SK-N-SH (cell line): ENCODE measurements around the gene LARGE2. TPM values are rescaled to one million over a fixed set of nuclear protein-coding genes. Genes with fewer than 3 reads are reported as not detected.
A peak's percentile ranks its signal among the peaks of the same experiment; 100 is the strongest.

ENCODE experiments used
- CTCF ChIA-PET: fragments of 300-600, 350-600 bp; formaldehyde crosslinking; extraction: SDS; loops from one replicate; lab custom pipeline; 2021; lab: Yijun Ruan, JAX
- POLR2A ChIA-PET: fragments of 350-600 bp; sonication (Branson Sonifier 250); formaldehyde crosslinking; extraction: SDS; loops from one replicate; lab custom pipeline; 2020; ENCODE audit warnings: antibody characterized with exemption, inconsistent platforms; lab: Yijun Ruan, JAX
- DNase-seq: peaks from one replicate; pipeline ENCODE4 v3.0.0; 2012
- H2AFZ ChIP-seq: fragments of 200-600 bp; sonication (generic); 2 replicates; pipeline ENCODE4 v1.8.1; 2016; ENCODE audit warnings: antibody characterized with exemption, mild to moderate bottlenecking, low read depth
- H3F3A ChIP-seq: fragments of 200-600 bp; sonication (generic); replicated peaks from 2 replicates; pipeline ENCODE3; 2016; ENCODE audit warnings: antibody characterized with exemption, mild to moderate bottlenecking; ENCODE audit not compliant: insufficient read depth
- H3K27ac ChIP-seq, 2 experiments: fragments of 200-500 bp in 1 of 2; fragments of 200-600 bp in 1 of 2; sonication (Bioruptor generic) in 1 of 2; sonication (generic), shearing (Covaris generic) in 1 of 2; 2 replicates each; pipeline versions ENCODE4 v1.5.1 to v1.6.1; 2014 to 2016; ENCODE audit warnings: low read depth in 2 of 2, inconsistent platforms in 1 of 2, low read length in 1 of 2, mild to moderate bottlenecking in 1 of 2, mixed read lengths in 1 of 2
- H3K27me3 ChIP-seq: fragments of 200-600 bp; sonication (generic), shearing (Covaris generic); 2 replicates; pipeline ENCODE4 v1.6.1; 2016; ENCODE audit warnings: mixed run types; ENCODE audit not compliant: insufficient read depth
- H3K36me3 ChIP-seq, 2 experiments: fragments of 200-500 bp in 1 of 2; fragments of 200-600 bp in 1 of 2; sonication (Bioruptor generic) in 1 of 2; sonication (generic) in 1 of 2; replicated peaks in 1 of 2; 2 replicates each; pipeline versions ENCODE3 to v1.5.1; 2014 to 2016; ENCODE audit warnings: low read length in 1 of 2, mild to moderate bottlenecking in 1 of 2; ENCODE audit not compliant: insufficient read depth in 2 of 2, control insufficient read depth in 1 of 2
- H3K4me1 ChIP-seq, 2 experiments: fragments of 200-500 bp in 1 of 2; fragments of 200-600 bp in 1 of 2; sonication (Bioruptor generic) in 1 of 2; sonication (generic), shearing (Covaris generic) in 1 of 2; 2 replicates each; pipeline versions ENCODE4 v1.5.1 to v1.6.1; 2014 to 2016; ENCODE audit warnings: low read depth in 1 of 2, low read length in 1 of 2, mixed run types in 1 of 2; ENCODE audit not compliant: insufficient read depth in 2 of 2, control insufficient read depth in 1 of 2
- H3K4me2 ChIP-seq: fragments of 200-600 bp; sonication (generic), shearing (Covaris generic); 2 replicates; pipeline ENCODE4 v1.6.1; 2017; ENCODE audit warnings: mixed run types
- H3K4me3 ChIP-seq, 2 experiments: fragments of 200-500 bp in 1 of 2; fragments of 200-600 bp in 1 of 2; sonication (Bioruptor generic) in 1 of 2; sonication (generic), shearing (Covaris generic) in 1 of 2; 2 replicates each; pipeline versions ENCODE4 v1.5.1 to v1.8.1; 2014 to 2016; ENCODE audit warnings: low read depth in 2 of 2, inconsistent platforms in 1 of 2, low read length in 1 of 2, mild to moderate bottlenecking in 1 of 2, mixed read lengths in 1 of 2, moderate library complexity in 1 of 2
- H3K79me2 ChIP-seq: fragments of 200-600 bp; sonication (generic); 2 replicates; pipeline ENCODE4 v1.8.1; 2017; ENCODE audit warnings: mild to moderate bottlenecking; ENCODE audit not compliant: insufficient read depth
- H3K9ac ChIP-seq: fragments of 200-600 bp; sonication (generic); 2 replicates; pipeline ENCODE4 v1.6.1; 2017; ENCODE audit warnings: mixed run types
- H3K9me2 ChIP-seq: fragments of 200-600 bp; sonication (generic); 2 replicates; pipeline ENCODE4 v1.6.1; 2017; ENCODE audit warnings: mixed run types
- H3K9me3 ChIP-seq: fragments of 200-600 bp; sonication (generic); 2 replicates; pipeline ENCODE4 v1.6.1; 2017; ENCODE audit warnings: mixed run types, mild to moderate bottlenecking, moderate library complexity
- H4K20me1 ChIP-seq: fragments of 200-600 bp; sonication (generic); 2 replicates; pipeline ENCODE4 v1.6.1; 2017; ENCODE audit warnings: mild to moderate bottlenecking, mixed run types; ENCODE audit not compliant: insufficient read depth
- CHD2 ChIP-seq: fragments of 150-350 bp; IDR thresholded peaks from 2 replicates; pipeline ENCODE4 v1.6.1; 2018; ENCODE audit warnings: low read length; ENCODE audit not compliant: partially characterized antibody
- ELF1 ChIP-seq: IDR thresholded peaks from 2 replicates; pipeline ENCODE4 v1.4.0; 2012
- EP300 ChIP-seq, 2 experiments: IDR thresholded peaks; 2 replicates each; pipeline versions ENCODE4 v1.4.0 to v1.6.1; 2012; ENCODE audit warnings: borderline replicate concordance in 1 of 2, low read depth in 1 of 2, low read length in 1 of 2
- FOXM1 ChIP-seq: IDR thresholded peaks from 2 replicates; pipeline ENCODE4 v1.4.0; 2012; ENCODE audit warnings: low read depth, mild to moderate bottlenecking
- GABPA ChIP-seq: IDR thresholded peaks from 2 replicates; pipeline ENCODE4 v1.4.0; 2012; ENCODE audit warnings: low read depth, mild to moderate bottlenecking
- IRF3 ChIP-seq: fragments of 150-350 bp; IDR thresholded peaks from 2 replicates; pipeline ENCODE4 v1.6.1; 2016; ENCODE audit warnings: mild to moderate bottlenecking, low read depth, low read length
- MAX ChIP-seq: IDR thresholded peaks from 2 replicates; pipeline ENCODE4 v1.4.0; 2012; ENCODE audit warnings: low read depth
- MEF2A ChIP-seq: IDR thresholded peaks from 2 replicates; pipeline ENCODE4 v1.4.0; 2012; ENCODE audit warnings: low read depth, borderline replicate concordance
- PBX3 ChIP-seq: IDR thresholded peaks from 2 replicates; pipeline ENCODE4; 2012
- RAD21 ChIP-seq: IDR thresholded peaks from 2 replicates; pipeline ENCODE4 v1.6.1; 2012; ENCODE audit warnings: mild to moderate bottlenecking, low read length
- RFX5 ChIP-seq: IDR thresholded peaks from 2 replicates; pipeline ENCODE4 v1.6.1; 2012; ENCODE audit warnings: mild to moderate bottlenecking, improper control_type of control experiment, low read length
- RXRA ChIP-seq: IDR thresholded peaks from 2 replicates; pipeline ENCODE4 v1.4.0; 2012; ENCODE audit warnings: low read depth, mild to moderate bottlenecking, borderline replicate concordance
- SMC3 ChIP-seq: IDR thresholded peaks from 2 replicates; pipeline ENCODE4 v1.6.1; 2012; ENCODE audit warnings: low read depth, low read length, improper control_type of control experiment
- TEAD4 ChIP-seq: IDR thresholded peaks from 2 replicates; pipeline ENCODE4 v1.4.0; 2012; ENCODE audit warnings: mild to moderate bottlenecking, borderline replicate concordance; ENCODE audit not compliant: insufficient read depth
- USF1 ChIP-seq: IDR thresholded peaks from 2 replicates; pipeline ENCODE4 v1.4.0; 2012; ENCODE audit warnings: low read depth, borderline replicate concordance
- WGBS: methylation state at CpG from one replicate; pipeline ENCODE4 v1.1.6; 2017; ENCODE audit warnings: low lambda C conversion rate; 5-methylcytosine and 5-hydroxymethylcytosine counted together
- polyA plus RNA-seq, 3 experiments: library from polyadenylated mRNA; depleted of rRNA; stranded (reverse); fragments of >200 nt; gene quantifications; 2 replicates each; pipeline ENCODE4 v1.2.3, GENCODE V29; 2012

LARGE2 gene
- polyA plus RNA-seq, 1 of the 3 experiments (the other 2 are of a cell fraction), result 2.4 TPM

- WGBS, result 14% methylated on average over 12 of the region's 43 CpGs
- Histone ChIP-seq H3K9ac (0 out of 2 replicates have a peak overlapping the region, but pooled peaks have one; percentile 14), H3F3A (no peaks in the 10 kb centered on the region), H3K9me2 (no peaks in the 10 kb centered on the region), H2AFZ (0 out of 2 replicates have a peak overlapping the region, but pooled peaks have one; percentile 16), H3K4me2 (peak overlapping the region; percentile 93), H3K27ac (peak overlapping the region in 1 of 2 experiments; percentile 63; a peak in 1 of 4 replicates), H3K9me3 (no peaks in the 10 kb centered on the region), H3K79me2 (no peaks in the 10 kb centered on the region), H3K4me1 (peaks cover 3 to 48% of the 10 kb centered on the region in 2 experiments), H3K4me3 (peak overlapping the region; percentile 66 to 67), H3K27me3 (no peaks in the 10 kb centered on the region), H3K36me3 (peaks cover 0 to 4% of the 10 kb centered on the region in 2 experiments), H4K20me1 (peaks cover 16% of the 10 kb centered on the region)
- ChIA-PET CTCF (interaction anchor here (0.9 to 3.8 kb wide), 3 partner anchors 13 to 79 kb away, joined by 3 to 25 read pairs (median 3); no protein-coding TSS in a partner anchor), POLR2A (interaction anchor here (0.9 kb wide), 1 partner anchor 32 kb away, joined by 3 read pairs; no protein-coding TSS in a partner anchor)
- DNase-seq, result peak; percentile 78
- TF ChIP-seq RAD21, result no peak
These were observed 36.3 kb upstream of the LARGE2 start for GRCh38 chr11:45885921-45886721.

- peaks cover 13% of the 10 kb centered on the region; the same call in 1 of the 2 replicates for H4K20me1 ChIP-seq
- H3K4me2 ChIP-seq, result no peak overlapping the region
- no peaks in the 10 kb centered on the region for H3F3A ChIP-seq
- WGBS, result 86% methylated on average over 4 of the region's 4 CpGs
- H3K27me3 ChIP-seq, result no peaks in the 10 kb centered on the region
- peak overlapping the region in 1 of 2 experiments; percentile 67; a peak in 1 of 4 replicates for H3K4me3 ChIP-seq
- no peak overlapping the region for H3K27ac ChIP-seq
- no peak overlapping the region for H3K9ac ChIP-seq
- no peaks in the 10 kb centered on the region for H3K36me3 ChIP-seq
- H3K4me1 ChIP-seq, result peaks cover 0 to 39% of the 10 kb centered on the region in 2 experiments; a peak in 1 of 4 replicates
- no peaks in the 10 kb centered on the region for H3K9me2 ChIP-seq
- ChIA-PET POLR2A (interaction anchor here (0.9 kb wide), 1 partner anchor 31 kb away, joined by 3 read pairs; no protein-coding TSS in a partner anchor), CTCF (interaction anchor here (1.0 to 3.8 kb wide), 3 partner anchors 11 to 78 kb away, joined by 3 to 25 read pairs (median 3); no protein-coding TSS in a partner anchor)
- no peaks in the 10 kb centered on the region for H3K9me3 ChIP-seq
- H3K79me2 ChIP-seq, result no peaks in the 10 kb centered on the region
- H2AFZ ChIP-seq, result no peak overlapping the region
- DNase-seq, result no peak
- no peak for TF ChIP-seq GABPA
- TF ChIP-seq ELF1, result no peak
These were observed 35.5 kb upstream of the LARGE2 start for GRCh38 chr11:45886816-45887520.

GRCh38 chr11:45887587-45887986, 34.9 kb upstream of the LARGE2 start:
- POLR2A ChIA-PET, result no interaction called here
- Histone ChIP-seq H3K36me3 (no peaks in the 10 kb centered on the region), H3K9me3 (no peaks in the 10 kb centered on the region), H3K9me2 (no peaks in the 10 kb centered on the region), H3K79me2 (no peaks in the 10 kb centered on the region), H3K27me3 (no peaks in the 10 kb centered on the region), H3K27ac (no peak overlapping the region), H4K20me1 (peaks cover 8% of the 10 kb centered on the region; the same call in 1 of the 2 replicates), H3K4me2 (no peak overlapping the region), H3K9ac (no peak overlapping the region), H3K4me3 (no peak overlapping the region), H3K4me1 (peaks cover 0 to 33% of the 10 kb centered on the region in 2 experiments; a peak in 1 of 4 replicates), H2AFZ (no peak overlapping the region), H3F3A (no peaks in the 10 kb centered on the region)
- 84% methylated on average over 9 of the region's 10 CpGs for WGBS
- CTCF ChIA-PET, result interaction anchor here (1.1 to 3.8 kb wide), 2 partner anchors 10 to 15 kb away, joined by 3 to 25 read pairs; no protein-coding TSS in a partner anchor
- no peak for DNase-seq
- TF ChIP-seq EP300 (IDR thresholded peaks at IDR 0.05; ENCODE audit: borderline replicate concordance in 1 of 2, low read depth in 1 of 2, low read length in 1 of 2) (no peak), RFX5 (no peak), USF1 (no peak), CHD2 (no peak), RXRA (no peak), MAX (no peak), MEF2A (no peak), TEAD4 (no peak), ELF1 (no peak), SMC3 (no peak), FOXM1 (no peak), GABPA (no peak), IRF3 (no peak), PBX3 (no peak)
